Ovary (tissue), 9 donors: ENCODE measurements around the gene STK39. TPM values are rescaled to one million over a fixed set of nuclear protein-coding genes. Genes with fewer than 3 reads are reported as not detected.

Experiments
- DNase-seq, 5 donors: peaks; one replicate each; pipeline ENCODE4 v3.0.0-alpha.2; 2019 to 2020
- H3K27ac ChIP-seq, 2 donors: fragments of 200-600 bp; one replicate each; pipeline versions ENCODE4 v1.5.1 to v1.8.0; 2019 to 2022
- H3K27me3 ChIP-seq: fragments of 200-600 bp; one replicate; pipeline ENCODE4 v1.8.0; 2022
- H3K36me3 ChIP-seq: fragments of 200-600 bp; sonication (generic); one replicate; pipeline ENCODE4 v1.5.1; 2019
- H3K4me1 ChIP-seq: one replicate; pipeline ENCODE4 v1.8.1; 2013; ENCODE audit warnings: mild to moderate bottlenecking, moderate library complexity; ENCODE audit not compliant: insufficient read depth
- H3K4me3 ChIP-seq: fragments of 200-600 bp; sonication (generic); one replicate; pipeline ENCODE4 v1.5.1; 2017
- H3K9me3 ChIP-seq, 2 donors: fragments of 200-600 bp in 1 of 2; sonication (generic) in 1 of 2; one replicate each; pipeline versions ENCODE4 v1.5.1 to v1.8.1; 2013 to 2019; ENCODE audit warnings: mild to moderate bottlenecking in 1 of 2, moderate library complexity in 1 of 2
- EP300 ChIP-seq: sonication (generic); formaldehyde crosslinking; IDR thresholded peaks from one replicate; pipeline ENCODE4 v1.6.1; 2017; ENCODE audit warnings: antibody characterized with exemption
- POLR2A ChIP-seq: fragments of 450-650 bp; IDR thresholded peaks from one replicate; pipeline ENCODE4 v1.6.1; 2017; ENCODE audit warnings: antibody characterized with exemption, mild to moderate bottlenecking, moderate library complexity
- WGBS, 3 donors: extraction: QIAGEN DNeasy Blood & Tissue Kit in 1 of 3; methylation state at CpG; one replicate each; pipeline versions ENCODE4 v1.1.5 to v1.1.7; 2013 to 2017; 5-methylcytosine and 5-hydroxymethylcytosine counted together
- intact Hi-C, 4 donors: fragments of 100-400 bp; cut with DNase I; formaldehyde crosslinking; loops; one replicate each; pipeline versions ENCODE4 v1.11.0 to v1.15.1; 2022 to 2023
- polyA plus RNA-seq, 2 donors: library from polyadenylated mRNA; stranded (reverse); fragments of 200-250 nt in 1 of 2; fragments of 350-450 nt in 1 of 2; fragmentation: Illumina TruSeq in 1 of 2; extraction: RNeasy Lipid Tissue Mini Kit (QIAGEN cat#74804) in 1 of 2; gene quantifications; one replicate each; pipeline ENCODE4 v1.2.3, GENCODE V29; 2013 to 2014
- total RNA-seq, 7 donors: library from RNA; depleted of rRNA in 2 of 7; stranded (reverse); fragments of >200 nt in 2 of 7; fragmentation: NEBNext Ultra II Directional in 3 of 7; extraction: Animal tissue kit (Norgen Biotek cat#: 25700) in 3 of 7; gene quantifications; one replicate each; pipeline versions ENCODE4 v1.1.0 to v1.2.4, GENCODE V29; 2016 to 2023
- TF ChIP-seq, protein P1 (sequence below), 3 donors: fragments of 450-650 bp in 2 of 3; fragments of 200-600 bp in 1 of 3; IDR thresholded peaks; one replicate each; pipeline versions ENCODE4 v1.5.1 to v1.8.0; 2016 to 2022; ENCODE audit warnings: antibody characterized with exemption in 3 of 3, mild to moderate bottlenecking in 1 of 3
- donor health status: DM: no; HTN: no; CAD: no; lungs with moderate emphysema.
- donor health status: DM: no; HTN: no; CAD: no.
- donor health status: Bipolar disorder and iron deficiency.
- donor health status: DM: yes; HTN: yes; CAD: no.
- donor health status: DM: no; HTN: no; CAD: no.
- donor health status: DM: yes; HTN: yes; CAD: no.

The STK39 gene
- total and polyA plus RNA-seq, 9 donors: 5.9 to 14.1 (median 10.6) TPM

GRCh38 chr2:167943368-167943767 lies 304.0 kb downstream of the STK39 start:
- H3K4me1 ChIP-seq: no peaks in the 10 kb centered on the region
- TF ChIP-seq EP300 (no peak), POLR2A (no peak)
- TF ChIP-seq, protein P1, sequence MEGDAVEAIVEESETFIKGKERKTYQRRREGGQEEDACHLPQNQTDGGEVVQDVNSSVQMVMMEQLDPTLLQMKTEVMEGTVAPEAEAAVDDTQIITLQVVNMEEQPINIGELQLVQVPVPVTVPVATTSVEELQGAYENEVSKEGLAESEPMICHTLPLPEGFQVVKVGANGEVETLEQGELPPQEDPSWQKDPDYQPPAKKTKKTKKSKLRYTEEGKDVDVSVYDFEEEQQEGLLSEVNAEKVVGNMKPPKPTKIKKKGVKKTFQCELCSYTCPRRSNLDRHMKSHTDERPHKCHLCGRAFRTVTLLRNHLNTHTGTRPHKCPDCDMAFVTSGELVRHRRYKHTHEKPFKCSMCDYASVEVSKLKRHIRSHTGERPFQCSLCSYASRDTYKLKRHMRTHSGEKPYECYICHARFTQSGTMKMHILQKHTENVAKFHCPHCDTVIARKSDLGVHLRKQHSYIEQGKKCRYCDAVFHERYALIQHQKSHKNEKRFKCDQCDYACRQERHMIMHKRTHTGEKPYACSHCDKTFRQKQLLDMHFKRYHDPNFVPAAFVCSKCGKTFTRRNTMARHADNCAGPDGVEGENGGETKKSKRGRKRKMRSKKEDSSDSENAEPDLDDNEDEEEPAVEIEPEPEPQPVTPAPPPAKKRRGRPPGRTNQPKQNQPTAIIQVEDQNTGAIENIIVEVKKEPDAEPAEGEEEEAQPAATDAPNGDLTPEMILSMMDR (IDR thresholded peaks at IDR 0.05): no peak
- intact Hi-C loops: no loop called here
- no peak overlapping the region for H3K27ac ChIP-seq
- no peaks in the 10 kb centered on the region for H3K9me3 ChIP-seq
- no peaks in the 10 kb centered on the region for H3K36me3 ChIP-seq
- H3K4me3 ChIP-seq: no peak overlapping the region
- H3K27me3 ChIP-seq: no peaks in the 10 kb centered on the region
- WGBS, 3 donors: 73 to 81% (median 78%) methylated on average over 1 of the region's 1 CpG
- DNase-seq: no peak

DNA sequence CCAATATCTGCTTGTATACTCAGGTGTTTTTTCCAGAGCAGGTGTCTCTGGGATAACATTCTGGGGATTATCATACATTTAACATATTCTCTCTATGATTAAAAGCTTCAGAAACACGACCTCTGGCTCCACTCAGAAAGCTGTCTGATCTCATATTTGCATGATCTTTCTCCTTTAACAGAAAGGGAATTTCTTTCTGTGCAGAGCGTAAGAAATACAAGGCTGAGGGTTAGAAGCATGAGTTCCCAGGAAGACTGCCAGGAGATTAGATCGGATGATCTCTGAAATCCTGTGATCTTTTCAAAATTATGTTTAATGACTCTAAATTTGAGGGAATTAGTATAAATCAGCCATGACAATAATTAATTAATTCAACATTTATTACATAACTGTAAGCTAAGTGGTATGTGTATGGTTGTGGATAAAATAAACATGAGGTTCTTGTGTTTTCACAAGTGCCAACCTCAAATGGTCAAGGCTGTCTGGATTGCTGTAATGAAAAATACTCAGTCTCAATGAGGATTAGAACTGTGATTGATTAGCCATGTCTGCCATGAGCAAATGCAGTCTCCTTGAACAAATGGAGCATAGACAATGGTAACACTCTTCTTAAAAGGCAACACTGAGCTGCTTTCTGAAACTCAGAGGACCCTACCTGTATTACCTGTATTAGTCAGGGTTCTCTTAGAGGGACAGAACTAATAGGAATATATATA lies 304.9 kb downstream of the STK39 start:
- Histone ChIP-seq H3K4me1 (no peaks in the 10 kb centered on the region), H3K4me3 (no peak overlapping the region), H3K36me3 (no peaks in the 10 kb centered on the region), H3K9me3 (no peaks in the 10 kb centered on the region), H3K27me3 (no peaks in the 10 kb centered on the region), H3K27ac (no peak overlapping the region)
- TF ChIP-seq POLR2A (no peak), EP300 (no peak)
- TF ChIP-seq, protein P1 (IDR thresholded peaks at IDR 0.05): no peak
- intact Hi-C loops: no loop called here
- WGBS, 3 donors: 54 to 57% (median 55%) methylated on average over 3 of the region's 3 CpGs
- DNase-seq: no peak

GRCh38 chr2:167941604-167942003 lies 305.8 kb downstream of the STK39 start:
- intact Hi-C loops: no loop called here
- DNase-seq: no peak
- Histone ChIP-seq H3K4me1 (no peaks in the 10 kb centered on the region), H3K4me3 (no peak overlapping the region), H3K9me3 (no peaks in the 10 kb centered on the region), H3K27ac (no peak overlapping the region), H3K36me3 (no peaks in the 10 kb centered on the region), H3K27me3 (no peaks in the 10 kb centered on the region)
- TF ChIP-seq, protein P1 (IDR thresholded peaks at IDR 0.05): no peak
- no peak for TF ChIP-seq EP300
- TF ChIP-seq POLR2A: no peak
- WGBS, 3 donors: 89 to 92% (median 91%) methylated on average over 9 of the region's 9 CpGs

DNA sequence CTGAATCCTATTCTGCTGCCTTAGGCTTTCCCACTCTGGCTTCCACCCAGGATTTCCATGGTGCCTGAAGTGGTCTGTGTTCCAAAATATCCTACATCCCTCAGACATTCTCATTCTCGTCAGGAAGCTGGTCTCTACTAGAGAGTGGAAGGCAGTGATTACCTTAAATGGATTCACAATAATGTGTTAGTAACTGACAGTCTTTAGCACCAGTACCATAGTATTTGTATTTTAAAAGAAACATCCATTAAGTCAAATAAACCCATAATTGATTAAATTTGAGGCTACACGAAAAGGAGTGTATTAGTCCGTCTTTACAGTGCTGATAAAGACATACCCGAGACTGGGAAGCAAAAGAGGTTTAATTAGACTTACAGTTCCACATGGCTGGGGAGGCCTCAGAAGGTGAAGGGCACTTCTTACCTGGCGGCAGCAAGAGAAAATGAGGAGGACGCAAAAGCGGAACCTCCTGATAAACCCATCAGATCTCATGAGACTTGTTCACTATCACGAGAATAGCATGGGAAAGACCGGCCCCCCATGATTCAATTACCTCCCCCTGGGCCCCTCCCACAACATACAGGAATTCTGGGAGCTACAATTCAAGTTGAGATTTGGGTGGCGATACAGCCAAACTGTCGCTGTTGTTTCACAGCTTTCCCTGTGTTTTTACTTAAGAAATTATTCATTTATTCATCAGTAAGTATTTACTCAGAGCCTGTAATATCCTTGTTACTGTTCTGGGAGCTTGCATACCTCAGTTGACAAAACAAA lies 306.5 kb downstream of the STK39 start:
- no peak for TF ChIP-seq POLR2A
- TF ChIP-seq EP300: no peak
- TF ChIP-seq, protein P1 (IDR thresholded peaks at IDR 0.05): no peak
- H3K27me3 ChIP-seq: no peaks in the 10 kb centered on the region
- intact Hi-C loops: no loop called here
- no peaks in the 10 kb centered on the region for H3K9me3 ChIP-seq
- no peak for DNase-seq
- WGBS, 3 donors: 75 to 82% (median 76%) methylated on average over 11 of the region's 11 CpGs
- H3K4me1 ChIP-seq: no peaks in the 10 kb centered on the region
- no peaks in the 10 kb centered on the region for H3K36me3 ChIP-seq
- H3K27ac ChIP-seq: no peak overlapping the region
- no peak overlapping the region for H3K4me3 ChIP-seq
